BLaER1 treated with 17β-estradiol and CSF1 and Interleukin-3, amounts not matched to agents 10 nM and 100 nM (cell line): ENCODE measurements around the gene RIOX2.

ENCODE experiments used
- H3K27ac ChIP-seq, 11 experiments: shearing (Covaris generic); formaldehyde crosslinking; 2 replicates each; pipeline ENCODE4 v1.8.1; 2022
- H3K27me3 ChIP-seq, 11 experiments: shearing (Covaris generic); formaldehyde crosslinking; 2 replicates each; pipeline ENCODE4 v1.8.1; 2022
- H3K36me3 ChIP-seq, 11 experiments: shearing (Covaris generic); formaldehyde crosslinking; 2 replicates each; pipeline ENCODE4 v1.8.1; 2022
- H3K4me1 ChIP-seq, 10 experiments: shearing (Covaris generic); formaldehyde crosslinking; 2 replicates each; pipeline ENCODE4 v1.8.1; 2022
- H3K4me2 ChIP-seq, 11 experiments: shearing (Covaris generic); formaldehyde crosslinking; 2 replicates each; pipeline ENCODE4 v1.8.1; 2022
- H3K4me3 ChIP-seq, 10 experiments: shearing (Covaris generic); formaldehyde crosslinking; 2 replicates each; pipeline ENCODE4 v1.8.1; 2022
- H3K9ac ChIP-seq, 11 experiments: shearing (Covaris generic); formaldehyde crosslinking; 2 replicates each; pipeline ENCODE4 v1.8.1; 2022
- H3K9me3 ChIP-seq, 11 experiments: shearing (Covaris generic); formaldehyde crosslinking; replicated peaks in 1 of 11; 2 replicates each; pipeline ENCODE4 v1.8.1; 2022
- H4K20me1 ChIP-seq, 11 experiments: shearing (Covaris generic); formaldehyde crosslinking; 2 replicates each; pipeline ENCODE4 v1.8.1; 2022
- Cebpa-rat ChIP-seq, 11 experiments: shearing (Covaris generic); IDR thresholded peaks; 2 replicates each; pipeline ENCODE4 v1.8.1; 2022

RIOX2 gene

GRCh38 chr3:97975466-97975865 lies 3.2 kb upstream of the RIOX2 start:
- no peak overlapping the region for H3K9ac ChIP-seq
- H3K36me3 ChIP-seq, result no peaks in the 10 kb centered on the region
- no peak for TF ChIP-seq Cebpa-rat (IDR thresholded peaks at IDR 0.05)
- no peak overlapping the region for H3K27ac ChIP-seq
- no peaks in the 10 kb centered on the region for H3K27me3 ChIP-seq
- no peaks in the 10 kb centered on the region for H4K20me1 ChIP-seq
- H3K4me2 ChIP-seq, result no peak overlapping the region
- peaks cover 18 to 29% (median 26%) of the 10 kb centered on the region in 10 experiments for H3K4me1 ChIP-seq
- H3K9me3 ChIP-seq, result no peaks in the 10 kb centered on the region
- H3K4me3 ChIP-seq, result no peak overlapping the region

GRCh38 chr3:97974996-97975395 lies 2.8 kb upstream of the RIOX2 start:
- H3K4me2 ChIP-seq, result peak overlapping the region in 8 of 11 experiments; percentile 16 to 39 (median 24); a peak in 10 of 22 replicates
- no peak overlapping the region for H3K4me3 ChIP-seq
- no peaks in the 10 kb centered on the region for H3K27me3 ChIP-seq
- no peaks in the 10 kb centered on the region for H3K9me3 ChIP-seq
- H3K36me3 ChIP-seq, result no peaks in the 10 kb centered on the region
- H3K4me1 ChIP-seq, result peaks cover 22 to 33% (median 30%) of the 10 kb centered on the region in 10 experiments
- H4K20me1 ChIP-seq, result peaks cover 0 to 2% (median 0%) of the 10 kb centered on the region in 11 experiments; a peak in 2 of 22 replicates
- H3K27ac ChIP-seq, result no peak overlapping the region
- no peak for TF ChIP-seq Cebpa-rat (IDR thresholded peaks at IDR 0.05)
- H3K9ac ChIP-seq, result no peak overlapping the region

GRCh38 chr3:97972976-97973375 lies 745 bp upstream of the RIOX2 start:
- Histone ChIP-seq H3K4me3 (peak overlapping the region; percentile 60 to 79 (median 70); a peak in 18 of 20 replicates), H3K4me2 (peak overlapping the region; percentile 72 to 95 (median 85)), H3K9me3 (no peaks in the 10 kb centered on the region), H4K20me1 (peaks cover 0 to 22% (median 6%) of the 10 kb centered on the region in 11 experiments; a peak in 6 of 22 replicates), H3K9ac (peak overlapping the region in 10 of 11 experiments; percentile 77 to 89 (median 85); a peak in 16 of 22 replicates), H3K4me1 (peaks cover 24 to 50% (median 41%) of the 10 kb centered on the region in 10 experiments), H3K27ac (peak overlapping the region in 9 of 11 experiments; percentile 71 to 88 (median 80); a peak in 11 of 22 replicates), H3K36me3 (peaks cover 0 to 4% (median 0%) of the 10 kb centered on the region in 11 experiments; a peak in 6 of 22 replicates), H3K27me3 (no peaks in the 10 kb centered on the region)
- TF ChIP-seq Cebpa-rat (IDR thresholded peaks at IDR 0.05), result no peak

GRCh38 chr3:97970956-97971620 lies 1.1 kb downstream of the RIOX2 start:
- Histone ChIP-seq H3K9me3 (no peaks in the 10 kb centered on the region), H3K9ac (peak overlapping the region; percentile 74 to 89 (median 85)), H4K20me1 (peaks cover 0 to 41% (median 6%) of the 10 kb centered on the region in 11 experiments; a peak in 6 of 22 replicates), H3K27me3 (no peaks in the 10 kb centered on the region), H3K36me3 (peaks cover 14 to 23% (median 16%) of the 10 kb centered on the region in 11 experiments), H3K4me2 (peak overlapping the region; percentile 72 to 95 (median 85)), H3K4me1 (peaks cover 24 to 50% (median 41%) of the 10 kb centered on the region in 10 experiments), H3K4me3 (peak overlapping the region; percentile 60 to 79 (median 70)), H3K27ac (peak overlapping the region in 10 of 11 experiments; percentile 71 to 88 (median 81); a peak in 21 of 22 replicates)
- TF ChIP-seq Cebpa-rat (IDR thresholded peaks at IDR 0.05), result no peak

GRCh38 chr3:97970156-97970555 lies 2.1 kb downstream of the RIOX2 start:
- Histone ChIP-seq H3K4me2 (peak overlapping the region; percentile 72 to 95 (median 85); a peak in 21 of 22 replicates), H4K20me1 (peaks cover 0 to 46% (median 8%) of the 10 kb centered on the region in 11 experiments; a peak in 7 of 22 replicates), H3K4me3 (no peak overlapping the region; a peak in 2 of 20 replicates), H3K27ac (peak overlapping the region in 2 of 11 experiments; percentile 82 to 84; a peak in 2 of 22 replicates), H3K9ac (peak overlapping the region in 2 of 11 experiments; percentile 4 to 13; a peak in 3 of 22 replicates), H3K4me1 (peaks cover 24 to 50% (median 41%) of the 10 kb centered on the region in 10 experiments), H3K9me3 (no peaks in the 10 kb centered on the region), H3K36me3 (peaks cover 23 to 32% (median 26%) of the 10 kb centered on the region in 11 experiments), H3K27me3 (no peaks in the 10 kb centered on the region)
- no peak for TF ChIP-seq Cebpa-rat (IDR thresholded peaks at IDR 0.05)

- H4K20me1 ChIP-seq, result peaks cover 0 to 49% (median 8%) of the 10 kb centered on the region in 11 experiments; a peak in 7 of 22 replicates
- H3K27me3 ChIP-seq, result no peaks in the 10 kb centered on the region
- no peak for TF ChIP-seq Cebpa-rat (IDR thresholded peaks at IDR 0.05)
- H3K4me2 ChIP-seq, result peak overlapping the region; percentile 15 to 92 (median 80); a peak in 17 of 22 replicates
- peak overlapping the region in 1 of 11 experiments; percentile 13; a peak in 1 of 22 replicates for H3K9ac ChIP-seq
- H3K4me1 ChIP-seq, result peaks cover 24 to 45% (median 38%) of the 10 kb centered on the region in 10 experiments
- 0 out of 22 replicates have a peak overlapping the region, but pooled peaks of 1 of the 11 experiments have one; percentile 82 for H3K27ac ChIP-seq
- no peak overlapping the region for H3K4me3 ChIP-seq
- H3K9me3 ChIP-seq, result no peaks in the 10 kb centered on the region
- peaks cover 24 to 38% (median 32%) of the 10 kb centered on the region in 11 experiments for H3K36me3 ChIP-seq
Observed at GRCh38 chr3:97969541-97969940, 2.7 kb downstream of the RIOX2 start.

- H3K4me2 ChIP-seq, result peak overlapping the region in 3 of 11 experiments; percentile 77 to 86 (median 79); a peak in 4 of 22 replicates
Observed at GRCh38 chr3:97968376-97968775, 3.9 kb downstream of the RIOX2 start.

GRCh38 chr3:97967966-97968365 lies 4.3 kb downstream of the RIOX2 start:
- H3K36me3 ChIP-seq, result peaks cover 27 to 54% (median 47%) of the 10 kb centered on the region in 11 experiments
- no peak overlapping the region for H3K27ac ChIP-seq
- H3K9ac ChIP-seq, result no peak overlapping the region
- H3K4me2 ChIP-seq, result no peak overlapping the region
- peaks cover 0 to 64% (median 11%) of the 10 kb centered on the region in 11 experiments; a peak in 9 of 22 replicates for H4K20me1 ChIP-seq
- H3K4me1 ChIP-seq, result peaks cover 23 to 42% (median 34%) of the 10 kb centered on the region in 10 experiments
- H3K27me3 ChIP-seq, result no peaks in the 10 kb centered on the region
- no peak overlapping the region for H3K4me3 ChIP-seq
- H3K9me3 ChIP-seq, result no peaks in the 10 kb centered on the region
- no peak for TF ChIP-seq Cebpa-rat (IDR thresholded peaks at IDR 0.05)

More at GRCh38 chr3:97968376-97968775, 3.9 kb downstream of the RIOX2 start:
- H3K27me3 ChIP-seq, result no peaks in the 10 kb centered on the region
- H3K4me1 ChIP-seq, result peaks cover 24 to 45% (median 37%) of the 10 kb centered on the region in 10 experiments
- H3K36me3 ChIP-seq, result peaks cover 27 to 50% (median 43%) of the 10 kb centered on the region in 11 experiments
- no peak overlapping the region for H3K4me3 ChIP-seq
- peaks cover 0 to 60% (median 8%) of the 10 kb centered on the region in 11 experiments; a peak in 8 of 22 replicates for H4K20me1 ChIP-seq
- no peak overlapping the region for H3K9ac ChIP-seq
- no peak overlapping the region for H3K27ac ChIP-seq
- H3K9me3 ChIP-seq, result no peaks in the 10 kb centered on the region
- no peak for TF ChIP-seq Cebpa-rat (IDR thresholded peaks at IDR 0.05)
